ENCODE results near the gene PALD1. TPM values are rescaled to one million over a fixed set of nuclear protein-coding genes. Genes with fewer than 3 reads are reported as not detected.
"Not testable (repeated sequence)": the region's sequence is repeated elsewhere in the genome, so short reads cannot be mapped to it uniquely, and the experiment has no call there.

PALD1 gene
- total RNA-seq, 1 donor from 2014 or later, result 197 TPM

DNA sequence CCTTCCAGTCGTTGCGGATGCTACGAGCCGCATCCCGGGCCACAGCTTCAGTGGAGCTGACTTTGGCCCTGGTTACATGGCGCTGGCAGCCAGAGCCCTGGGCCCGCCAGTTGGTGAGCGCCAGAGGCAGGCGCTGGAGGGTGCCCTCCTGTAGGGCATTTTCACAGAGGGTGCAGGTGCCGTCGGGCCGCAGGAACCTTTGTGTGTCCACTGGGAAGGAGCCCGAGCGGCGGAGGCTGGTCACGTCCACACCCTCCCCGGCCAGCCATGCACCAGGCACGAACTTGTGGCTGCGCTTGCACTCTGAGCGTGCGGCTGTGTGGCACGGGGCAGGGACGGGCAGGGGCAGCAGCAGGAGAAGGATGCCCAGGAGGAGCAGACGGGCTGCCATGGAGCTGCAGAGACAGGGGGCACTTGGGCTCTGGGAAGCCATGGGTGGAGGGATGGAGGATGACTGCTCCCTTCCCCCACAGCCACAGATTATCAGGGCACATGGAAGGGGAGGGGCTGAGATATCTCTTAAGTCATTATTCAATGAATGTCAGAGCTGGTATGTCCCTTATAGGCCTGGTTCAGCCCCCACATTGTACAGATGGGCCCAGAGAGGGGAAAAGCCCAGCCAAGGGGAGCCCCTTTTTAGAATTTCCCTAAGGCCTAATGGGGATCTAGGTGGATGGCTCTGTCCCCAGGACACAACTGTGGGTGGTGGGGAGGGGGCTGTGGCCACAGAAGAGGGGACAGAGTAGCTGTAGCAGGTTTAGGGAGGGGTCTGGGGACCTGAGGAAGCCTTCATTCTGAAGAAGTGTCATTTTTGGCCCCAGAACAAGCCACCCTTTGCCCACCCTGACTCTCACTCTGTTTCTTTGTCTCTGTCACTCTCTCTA, 122.2 kb downstream of the PALD1 start:
- no peak for DNase-seq (ENCODE audit: extremely low read depth, low read depth, low spot score)

DNA sequence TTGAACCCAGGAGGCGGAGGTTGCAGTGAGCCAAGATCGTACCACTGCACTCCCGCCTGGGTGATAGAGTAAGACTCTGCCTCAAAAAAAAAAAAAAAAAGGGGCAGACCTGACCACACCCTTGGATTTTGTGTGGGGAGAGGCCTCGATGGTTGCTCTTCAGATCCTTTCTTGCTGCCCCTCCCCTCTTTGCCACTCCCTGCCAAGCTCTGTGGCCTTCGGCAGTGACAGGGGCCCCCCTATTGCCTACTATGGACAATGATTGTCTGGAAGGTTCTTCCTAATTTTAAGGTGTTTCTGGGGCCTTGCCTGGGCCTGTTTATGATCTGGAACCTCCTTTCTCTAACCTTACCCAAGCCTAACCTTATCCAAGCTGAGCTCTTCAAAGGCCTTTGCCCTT, 123.2 kb downstream of the PALD1 start:
- DNase-seq (ENCODE audit: extremely low read depth, low read depth, low spot score), result no peak

DNA sequence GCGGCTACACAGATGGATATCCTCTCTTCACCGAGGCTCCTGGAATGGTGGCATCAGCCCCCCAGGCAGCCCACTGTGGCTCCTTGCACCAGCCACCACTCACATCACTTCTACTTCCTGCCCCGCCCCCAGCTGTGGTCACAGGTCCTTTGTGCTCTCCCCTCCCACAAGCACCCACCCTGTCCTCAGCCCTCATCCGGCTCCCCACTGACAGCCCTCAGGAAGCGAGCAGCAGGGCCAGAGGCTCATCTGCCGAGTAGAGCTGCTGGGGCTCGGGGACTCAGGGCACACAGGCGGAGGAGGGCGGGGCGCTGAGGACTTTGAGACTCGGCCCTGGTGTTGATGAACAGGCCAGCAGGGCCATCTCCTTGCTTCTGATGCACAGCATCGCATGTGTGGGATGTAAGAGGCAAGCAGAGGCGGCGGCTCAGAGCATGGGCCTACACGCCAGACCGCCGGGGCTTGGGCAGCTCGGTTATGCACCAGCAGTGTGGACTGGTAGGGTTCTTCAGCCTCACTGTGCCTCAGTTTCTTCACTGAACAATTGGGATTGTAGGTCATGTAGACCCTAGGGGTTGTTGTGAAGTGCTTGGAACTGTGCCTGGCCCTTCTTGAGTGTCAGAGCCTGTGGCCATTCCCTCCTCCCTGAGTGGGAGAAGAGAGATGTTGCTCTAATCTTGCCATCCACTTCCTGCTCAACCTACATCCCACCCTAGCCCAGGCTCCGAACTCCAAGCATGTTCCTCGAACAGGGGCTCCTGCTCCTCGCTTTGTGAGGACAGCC, 124.3 kb downstream of the PALD1 start, which contains the start of gene PRF1:
TSS of gene PRF1 (minus strand) at position 77 of the 784 bp plus-strand sequence. CDS start 1,839 bp downstream, outside the sequence.
- DNase-seq (ENCODE audit: extremely low read depth, low read depth, low spot score), result no peak

DNA sequence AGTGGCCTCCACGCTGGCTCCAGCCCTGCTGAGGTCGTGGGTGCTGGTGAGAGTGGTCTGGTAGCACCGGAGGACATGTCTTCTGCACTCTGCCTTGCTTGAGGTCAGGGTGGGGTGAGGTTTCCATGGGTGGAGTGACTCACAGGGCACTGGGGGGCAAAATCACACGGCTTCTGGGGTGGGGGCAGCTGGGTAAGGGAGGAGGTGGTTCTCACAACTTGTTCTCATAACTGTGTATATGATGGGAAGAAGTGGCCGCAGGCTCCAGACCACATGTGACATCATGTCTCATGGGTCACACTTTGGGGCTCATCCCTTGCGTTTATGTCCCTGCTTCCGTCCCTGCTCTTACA, 124.9 kb downstream of the PALD1 start:
- no peak for DNase-seq (ENCODE audit: extremely low read depth, low read depth, low spot score)

DNA sequence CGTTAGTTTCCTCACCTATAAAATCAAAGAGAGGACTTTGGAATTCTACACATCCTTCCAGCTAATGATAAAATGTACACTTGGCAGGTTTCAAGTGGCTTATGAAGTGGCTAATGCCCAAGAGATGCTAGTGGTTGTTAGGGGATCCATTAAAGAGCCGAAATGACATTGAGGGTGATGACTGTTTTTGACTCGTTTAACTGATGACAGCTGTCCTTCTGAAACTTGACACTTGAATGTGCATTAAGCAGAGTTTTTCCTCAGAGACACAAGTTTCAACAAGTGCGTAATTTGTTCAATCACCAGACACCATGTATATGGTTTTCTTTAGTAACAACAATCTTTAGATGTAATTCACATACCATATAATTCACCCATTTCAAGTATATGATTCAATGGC, 125.5 kb downstream of the PALD1 start:
- no peak for DNase-seq (ENCODE audit: extremely low read depth, low read depth, low spot score)

DNA sequence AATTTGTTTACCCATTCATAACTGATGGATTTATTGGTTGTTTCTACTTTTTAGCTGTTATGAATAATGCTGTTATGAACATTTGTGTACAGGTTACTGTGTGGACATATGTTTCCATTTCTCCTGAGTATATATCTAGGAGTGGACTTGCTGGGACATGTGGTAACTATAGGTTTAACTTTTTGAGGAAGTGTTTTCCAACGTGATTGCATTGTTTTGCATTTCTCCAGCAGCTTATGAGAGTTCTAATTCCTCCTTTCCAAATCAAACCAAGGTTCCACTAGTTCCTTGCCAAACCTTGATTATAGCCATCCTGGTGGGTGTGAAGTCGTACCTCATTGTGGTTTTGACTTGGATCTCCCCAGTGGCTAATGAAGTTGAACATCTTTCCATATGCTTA, 126.6 kb downstream of the PALD1 start:
- no peak for DNase-seq (ENCODE audit: extremely low read depth, low read depth, low spot score)

DNA sequence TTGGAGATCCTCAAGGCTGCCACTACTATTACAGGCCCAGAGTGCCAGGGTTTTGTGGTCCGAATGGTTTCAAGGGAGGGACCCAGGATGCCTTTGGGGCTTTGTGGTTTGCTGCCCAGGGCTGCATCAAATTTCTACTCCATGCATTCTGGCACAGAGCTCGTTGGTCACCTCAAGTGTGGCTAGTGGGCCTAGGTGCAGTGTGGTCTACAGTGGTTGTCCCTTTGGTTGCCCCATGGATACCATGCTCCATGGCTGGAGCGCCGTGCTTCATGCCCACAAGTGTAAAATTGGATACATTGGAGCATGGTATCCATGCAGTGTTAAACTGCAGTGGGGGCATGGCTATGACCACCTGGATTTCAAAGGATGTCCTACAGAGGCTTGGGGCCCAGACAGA, 129.4 kb downstream of the PALD1 start:
- no peak for DNase-seq (ENCODE audit: extremely low read depth, low read depth, low spot score)

DNA sequence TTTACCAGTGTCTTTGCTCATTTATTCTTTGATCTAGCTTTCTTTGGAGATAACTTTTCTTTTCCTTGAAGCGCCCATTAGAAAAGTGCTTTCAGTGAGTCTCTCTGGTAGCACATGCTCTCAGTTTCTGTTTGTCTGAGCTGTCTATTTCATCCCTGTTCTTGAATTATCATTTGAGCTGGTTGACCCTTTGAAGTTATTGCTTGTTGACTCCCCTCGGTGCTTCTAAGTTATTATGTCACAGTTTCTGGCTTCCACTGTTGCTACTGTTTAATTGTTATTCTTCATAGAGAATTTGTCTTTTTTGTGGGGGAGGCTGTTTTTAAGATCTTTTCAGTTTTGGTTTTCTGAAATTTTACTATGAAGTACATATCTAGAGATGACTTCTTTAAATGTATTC, 135.4 kb downstream of the PALD1 start:
- DNase-seq (ENCODE audit: extremely low read depth, low read depth, low spot score), result no peak

DNA sequence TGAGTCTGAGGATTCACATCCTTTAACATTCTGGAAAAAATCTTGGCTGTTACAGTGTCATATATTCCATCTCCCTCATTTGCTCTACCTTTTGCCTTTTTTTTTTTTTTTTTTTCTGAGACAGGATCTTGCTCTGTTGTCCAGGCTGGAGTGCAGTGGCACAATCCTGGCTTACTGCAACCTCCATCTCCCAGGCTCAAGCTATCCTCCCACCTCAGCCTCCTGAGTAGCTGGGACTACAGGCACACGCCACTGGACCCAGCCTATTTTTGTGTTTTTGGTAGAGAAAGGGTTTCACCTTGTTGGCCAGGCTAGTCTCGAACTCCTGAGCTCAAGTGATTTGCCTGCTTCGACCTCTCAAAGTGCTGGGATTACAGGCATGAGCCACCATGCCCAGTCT, 135.8 kb downstream of the PALD1 start:
- not testable (repeated sequence) for DNase-seq (ENCODE audit: extremely low read depth, low read depth, low spot score)

DNA sequence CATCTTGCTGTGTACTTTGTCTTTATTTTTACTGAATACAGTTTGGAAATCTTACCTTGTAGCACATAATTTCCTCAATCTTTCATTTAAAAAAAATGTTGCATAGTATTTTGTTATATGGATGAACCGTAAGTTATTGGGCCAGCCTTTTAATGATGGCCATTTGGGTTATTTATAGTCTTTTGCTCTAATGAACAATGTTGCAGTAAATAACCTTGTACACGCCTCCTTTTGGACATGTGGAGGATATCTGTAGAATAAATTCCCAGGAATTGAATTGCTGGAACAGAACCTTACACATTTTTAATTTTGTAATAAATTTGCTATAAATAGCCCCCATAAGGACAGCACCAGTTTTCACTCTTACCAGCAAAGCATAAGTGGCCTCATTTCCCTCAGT, 136.6 kb downstream of the PALD1 start:
- no peak for DNase-seq (ENCODE audit: extremely low read depth, low read depth, low spot score)

DNA sequence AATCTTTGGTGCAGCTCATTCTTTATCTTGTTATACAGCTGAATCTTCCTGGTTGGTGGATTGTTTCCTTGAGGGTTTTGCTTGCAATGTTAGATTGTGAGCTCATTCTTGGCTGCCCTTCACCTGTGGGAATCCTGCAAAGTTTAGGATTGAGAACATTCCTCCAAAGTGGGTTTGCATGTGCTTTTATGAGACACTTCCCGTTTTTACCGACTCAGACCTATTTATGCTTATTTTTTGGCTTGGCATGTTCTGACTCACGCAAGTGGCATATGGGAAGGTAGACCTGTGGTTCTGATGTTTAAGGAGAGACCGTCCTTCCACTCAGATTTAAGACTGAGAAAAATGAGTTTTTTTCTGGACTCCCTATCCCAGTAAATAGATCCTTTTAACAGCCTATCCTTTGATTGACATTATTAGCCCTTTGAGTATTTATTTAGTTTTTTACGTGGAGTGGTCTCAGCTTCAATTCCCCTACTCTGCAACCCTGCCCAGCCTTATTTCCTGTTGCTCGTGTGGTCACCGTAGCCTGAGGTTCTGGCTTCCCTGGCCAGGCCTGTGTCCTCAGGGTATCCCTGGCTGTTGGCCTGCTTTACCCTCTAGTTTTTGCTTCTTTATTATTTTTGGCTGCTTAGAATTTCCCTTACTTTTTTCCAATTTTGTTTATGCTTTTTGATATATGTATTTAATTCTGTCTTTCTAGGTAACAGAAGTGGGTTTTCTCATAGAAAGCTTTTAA, 137.4 kb downstream of the PALD1 start:
- no peak for DNase-seq (ENCODE audit: extremely low read depth, low read depth, low spot score)

DNA sequence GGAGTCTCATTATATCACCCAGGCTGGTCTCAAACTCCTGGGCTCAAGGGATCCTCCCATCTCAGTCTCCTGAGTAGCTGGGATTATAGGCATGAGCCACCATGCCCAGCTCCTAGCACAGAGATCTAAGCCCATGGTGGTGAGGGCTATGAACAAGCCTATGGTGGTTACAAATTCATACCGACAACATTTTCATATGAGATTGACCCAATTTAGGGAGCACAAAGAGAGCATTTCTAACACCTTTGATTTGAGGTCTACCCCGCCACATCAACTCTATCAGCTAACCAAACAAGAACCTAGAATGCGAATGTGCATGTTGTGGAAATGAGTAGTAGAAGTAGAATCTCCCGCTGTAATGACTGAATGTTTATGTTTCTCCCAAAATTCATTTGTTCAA, 138.2 kb downstream of the PALD1 start:
- no peak for DNase-seq (ENCODE audit: extremely low read depth, low read depth, low spot score)

Other genes with a start within 250 kb of the PALD1 start
- gene PPA1, start 245.3 kb upstream of the PALD1 start, total RNA-seq, result 93.2 and 93.6 TPM in 2 replicates
- not detected in 2 replicates for gene NPFFR1, start 194.8 kb upstream of the PALD1 start, total RNA-seq
- gene LRRC20, start 96.1 kb upstream of the PALD1 start, total RNA-seq, result 18.3 and 29.2 TPM in 2 replicates
- 37.2 and 38.7 TPM in 2 replicates for gene EIF4EBP2, start 74.6 kb upstream of the PALD1 start, total RNA-seq
- gene NODAL, start 37.1 kb upstream of the PALD1 start, total RNA-seq, result not detected in 2 replicates
- gene PRF1, start 124.0 kb downstream of the PALD1 start, total RNA-seq, result not detected in 2 replicates
- gene ADAMTS14, start 193.7 kb downstream of the PALD1 start, total RNA-seq, result 2.9 and 3.4 TPM in 2 replicates